Measurements from ENCODE around the gene EFCAB9.

Gene EFCAB9

GRCh38 chr5:172166030-172166826 lies 27.7 kb upstream of the EFCAB9 start:
- no peak for DNase-seq (ENCODE audit: low spot score)

- no peak for DNase-seq (ENCODE audit: low spot score)
Measured at GRCh38 chr5:172167895-172168294, 26.1 kb upstream of the EFCAB9 start.

GRCh38 chr5:172168311-172168710 lies 25.7 kb upstream of the EFCAB9 start:
- no peak for DNase-seq (ENCODE audit: low spot score)

GRCh38 chr5:172169216-172169615 lies 24.8 kb upstream of the EFCAB9 start:
- no peak for DNase-seq (ENCODE audit: low spot score)

- no peak for DNase-seq (ENCODE audit: low spot score)
Measured at GRCh38 chr5:172170251-172170701, 23.7 kb upstream of the EFCAB9 start.

GRCh38 chr5:172171118-172171517 lies 22.9 kb upstream of the EFCAB9 start:
- no peak for DNase-seq (ENCODE audit: low spot score)

- peak; percentile 87 for DNase-seq (ENCODE audit: low spot score)
Measured at GRCh38 chr5:172172912-172173563, 20.9 kb upstream of the EFCAB9 start.

- no peak for DNase-seq (ENCODE audit: low spot score)
Measured at GRCh38 chr5:172173564-172174153, 20.3 kb upstream of the EFCAB9 start.

- peak; percentile 46 for DNase-seq (ENCODE audit: low spot score)
Measured at GRCh38 chr5:172175263-172175719, 18.7 kb upstream of the EFCAB9 start.

GRCh38 chr5:172177176-172177575 lies 16.8 kb upstream of the EFCAB9 start:
- DNase-seq (ENCODE audit: low spot score): no peak

GRCh38 chr5:172178301-172178987 lies 15.5 kb upstream of the EFCAB9 start:
- DNase-seq (ENCODE audit: low spot score): no peak

- DNase-seq (ENCODE audit: low spot score): peak; percentile 67
Measured at GRCh38 chr5:172178991-172179989, 14.7 kb upstream of the EFCAB9 start.

- DNase-seq (ENCODE audit: low spot score): no peak
Measured at GRCh38 chr5:172180936-172181335, 13.0 kb upstream of the EFCAB9 start.

- no peak for DNase-seq (ENCODE audit: low spot score)
Measured at GRCh38 chr5:172182291-172182690, 11.7 kb upstream of the EFCAB9 start.

- no peak for DNase-seq (ENCODE audit: low spot score)
Measured at GRCh38 chr5:172183881-172184280, 10.1 kb upstream of the EFCAB9 start.

GRCh38 chr5:172185096-172185461 lies 8.9 kb upstream of the EFCAB9 start:
- DNase-seq (ENCODE audit: low spot score): no peak

- DNase-seq (ENCODE audit: low spot score): no peak
Measured at GRCh38 chr5:172186114-172186695, 7.8 kb upstream of the EFCAB9 start.

GRCh38 chr5:172187118-172188032 lies 6.6 kb upstream of the EFCAB9 start:
- peak; percentile 46 for DNase-seq (ENCODE audit: low spot score)

GRCh38 chr5:172188033-172188892 lies 5.7 kb upstream of the EFCAB9 start, which contains the start of gene STK10:
TSS of gene STK10 (minus strand) at chr5:172188224. CDS start at chr5:172188042, 182 bp downstream.
- DNase-seq (ENCODE audit: low spot score): peak; percentile 92

All from pons (tissue), 1 donor.